Measurements from ENCODE around the gene RXFP3. TPM values are rescaled to one million over a fixed set of nuclear protein-coding genes. Genes with fewer than 3 reads are reported as not detected.
"Not testable (repeated sequence)": the region's sequence is repeated elsewhere in the genome, so short reads cannot be mapped to it uniquely, and the experiment has no call there.

The RXFP3 gene
- total RNA-seq, 1 donor from 2014 or later = not detected

- peaks cover 12% of the 10 kb centered on the region for H3K4me1 ChIP-seq
- no peaks in the 10 kb centered on the region for H3K36me3 ChIP-seq
- H3K9me3 ChIP-seq = no peaks in the 10 kb centered on the region
- ATAC-seq (no peak), DNase-seq (no peak)
- intact Hi-C loops (cut with DNase I) = no loop called here
- TF ChIP-seq CTCF (IDR thresholded peaks at IDR 0.05) = no peak
- H3K4me3 ChIP-seq = no peak overlapping the region
- no peak overlapping the region for H3K27ac ChIP-seq
- peaks cover 62% of the 10 kb centered on the region for H3K27me3 ChIP-seq (ENCODE audit: low read depth)
Observed at GRCh38 chr5:33941090-33941489, 4.9 kb downstream of the RXFP3 start.

GRCh38 chr5:33944543-33945132 is 8.5 kb downstream of the RXFP3 start:
- H3K4me1 ChIP-seq = no peaks in the 10 kb centered on the region
- no peak overlapping the region for H3K4me3 ChIP-seq
- H3K9me3 ChIP-seq = no peaks in the 10 kb centered on the region
- H3K36me3 ChIP-seq = no peaks in the 10 kb centered on the region
- intact Hi-C loops (cut with DNase I) = no loop called here
- H3K27ac ChIP-seq = no peak overlapping the region
- DNase-seq = no peak
- no peak for ATAC-seq
- no peak for TF ChIP-seq CTCF (IDR thresholded peaks at IDR 0.05)
- peaks cover 27% of the 10 kb centered on the region for H3K27me3 ChIP-seq (ENCODE audit: low read depth)

GRCh38 chr5:33952175-33952574 is 16.0 kb downstream of the RXFP3 start:
- H3K27me3 ChIP-seq (ENCODE audit: low read depth); DNase-seq; ATAC-seq; H3K4me3 ChIP-seq; H3K36me3 ChIP-seq; H3K27ac ChIP-seq; H3K4me1 ChIP-seq; intact Hi-C loops (cut with DNase I); H3K9me3 ChIP-seq: not testable (repeated sequence)

GRCh38 chr5:33957577-33958150 is 21.5 kb downstream of the RXFP3 start:
- intact Hi-C loops (cut with DNase I) = no loop called here
- Histone ChIP-seq H3K27me3 (ENCODE audit: low read depth) (no peaks in the 10 kb centered on the region), H3K4me1 (no peaks in the 10 kb centered on the region), H3K9me3 (peaks cover 4% of the 10 kb centered on the region), H3K36me3 (no peaks in the 10 kb centered on the region), H3K27ac (no peak overlapping the region), H3K4me3 (no peak overlapping the region)
- no peak for DNase-seq
- ATAC-seq = no peak
- TF ChIP-seq CTCF (IDR thresholded peaks at IDR 0.05) = no peak

- Histone ChIP-seq H3K4me3 (no peak overlapping the region), H3K27ac (no peak overlapping the region), H3K27me3 (ENCODE audit: low read depth) (no peaks in the 10 kb centered on the region), H3K36me3 (no peaks in the 10 kb centered on the region), H3K9me3 (peaks cover 4% of the 10 kb centered on the region), H3K4me1 (no peaks in the 10 kb centered on the region)
- DNase-seq = no peak
- TF ChIP-seq CTCF (IDR thresholded peaks at IDR 0.05) = no peak
- ATAC-seq = no peak
- intact Hi-C loops (cut with DNase I) = no loop called here
Observed at GRCh38 chr5:33958176-33958575, 22.0 kb downstream of the RXFP3 start.

- H3K27ac ChIP-seq = no peak overlapping the region
- TF ChIP-seq CTCF (IDR thresholded peaks at IDR 0.05) = no peak
- H3K36me3 ChIP-seq = no peaks in the 10 kb centered on the region
- no peak for DNase-seq
- no peak for ATAC-seq
- intact Hi-C loops (cut with DNase I) = no loop called here
- H3K27me3 ChIP-seq (ENCODE audit: low read depth) = no peaks in the 10 kb centered on the region
- H3K9me3 ChIP-seq = no peaks in the 10 kb centered on the region
- no peaks in the 10 kb centered on the region for H3K4me1 ChIP-seq
- no peak overlapping the region for H3K4me3 ChIP-seq
Observed at GRCh38 chr5:33964132-33964700, 28.0 kb downstream of the RXFP3 start.
